ENCODE data around the gene PPP2R3B.

DNA sequence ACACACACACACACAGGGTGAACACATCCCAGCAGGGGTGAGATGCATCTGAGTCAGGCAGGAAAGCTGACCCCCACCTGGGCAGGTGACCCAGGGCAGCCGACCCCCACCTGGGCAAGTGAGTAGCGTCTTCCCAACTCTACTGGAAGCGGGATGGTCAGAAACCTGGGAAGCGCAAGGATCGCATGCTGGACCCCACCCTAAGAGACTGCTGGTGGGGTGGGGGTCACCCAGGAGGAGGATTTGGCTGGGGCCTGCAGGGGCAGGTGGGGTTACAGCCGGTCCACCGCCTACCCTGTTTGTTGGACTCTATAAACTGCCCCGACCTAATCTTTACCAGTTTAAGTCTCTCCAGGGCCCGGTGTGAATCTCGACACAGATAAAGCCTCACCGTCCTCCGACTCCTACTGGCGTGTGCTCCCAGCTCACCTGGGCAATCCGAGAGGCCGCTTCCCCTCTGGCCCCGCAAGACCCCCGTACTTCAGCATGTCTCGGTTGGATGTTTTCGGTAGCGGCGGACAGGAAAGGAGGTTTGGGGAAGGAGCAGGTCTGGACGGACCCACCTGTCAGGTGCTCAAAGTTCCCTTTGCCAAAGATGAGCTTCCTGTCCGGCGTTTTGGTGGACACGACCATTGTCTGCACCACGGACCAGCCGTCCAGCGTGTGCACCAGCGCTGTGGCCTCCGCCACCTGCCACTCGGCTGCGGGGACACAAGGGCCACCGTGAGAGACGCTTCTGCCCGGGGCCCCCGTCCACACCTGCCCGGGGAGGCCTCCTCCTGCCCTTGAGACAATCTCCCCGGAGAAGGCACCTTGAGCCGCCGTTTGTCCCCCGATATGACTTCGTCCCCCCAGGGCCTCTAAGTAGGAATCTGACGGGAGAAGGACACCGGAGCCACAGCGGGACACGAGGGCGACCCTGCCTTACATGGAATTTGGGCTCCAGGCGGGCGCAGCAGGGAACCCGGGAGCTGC is 70.1 kb downstream of the PPP2R3B start:
- TF ChIP-seq SP1 (IDR thresholded peaks at IDR 0.05) = no peak
- TF ChIP-seq HDGF (IDR thresholded peaks at IDR 0.05; ENCODE audit: borderline replicate concordance) = no peak
- TF ChIP-seq, protein P1, sequence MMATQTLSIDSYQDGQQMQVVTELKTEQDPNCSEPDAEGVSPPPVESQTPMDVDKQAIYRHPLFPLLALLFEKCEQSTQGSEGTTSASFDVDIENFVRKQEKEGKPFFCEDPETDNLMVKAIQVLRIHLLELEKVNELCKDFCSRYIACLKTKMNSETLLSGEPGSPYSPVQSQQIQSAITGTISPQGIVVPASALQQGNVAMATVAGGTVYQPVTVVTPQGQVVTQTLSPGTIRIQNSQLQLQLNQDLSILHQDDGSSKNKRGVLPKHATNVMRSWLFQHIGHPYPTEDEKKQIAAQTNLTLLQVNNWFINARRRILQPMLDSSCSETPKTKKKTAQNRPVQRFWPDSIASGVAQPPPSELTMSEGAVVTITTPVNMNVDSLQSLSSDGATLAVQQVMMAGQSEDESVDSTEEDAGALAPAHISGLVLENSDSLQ (IDR thresholded peaks at IDR 0.05) = no peak
- no peak for TF ChIP-seq FOXM1 (IDR thresholded peaks at IDR 0.05; ENCODE audit: borderline replicate concordance)
